ENCODE measurements around the gene IQCH. TPM values are rescaled to one million over a fixed set of nuclear protein-coding genes. Genes with fewer than 3 reads are reported as not detected.

Gene IQCH
- total RNA-seq (1 to 10 TPM in 8 of 10 donors, under 1 TPM in 2; 0.51 to 2.6 (median 1.3) TPM), polyA plus RNA-seq (under 1 TPM; 0.29 to 0.83 TPM)
- long read RNA-seq, donor 1, partial matches to known transcripts: 0 of 4 reads
- long read RNA-seq, donor 1, other reads (novel, unspliced or antisense): 4 of 4 reads
- long read RNA-seq, donor 2, partial matches to known transcripts: 0 of 6 reads
- long read RNA-seq, donor 2, other reads (novel, unspliced or antisense): 6 of 6 reads
- long read RNA-seq, donor 3, partial matches to known transcripts: 0 of 7 reads
- long read RNA-seq, donor 3, other reads (novel, unspliced or antisense): 6 of 7 reads

- peak; percentile 99 to 100 (median 100) for ATAC-seq
Observed at GRCh38 chr15:67254238-67255175, at the start of gene IQCH, which contains the start of gene AAGAB. TSS of gene IQCH (plus strand) at chr15:67254786. CDS start at chr15:67254897, 111 bp downstream. TSS of gene AAGAB (minus strand) at chr15:67254661. CDS start at chr15:67254631, 30 bp downstream.

GRCh38 chr15:67207555-67208207 is 46.9 kb upstream of the IQCH start:
- 96 to 99% methylated on average over 3 of the region's 3 CpGs for WGBS, 2 donors

More at GRCh38 chr15:67254238-67255175, at the start of gene IQCH, which contains the start of gene AAGAB:
- H3K27ac ChIP-seq: peak within 1 kb of the TSS in 9 of 10 donors; percentile 69 to 90 (median 84)
- H3K27me3 ChIP-seq: no peaks in the 10 kb centered on the region
- peak within 1 kb of the TSS; percentile 50 to 90 (median 75) for H3K4me3 ChIP-seq
- TF ChIP-seq CTCF (IDR thresholded peaks at IDR 0.05): peak in 4 of 9 donors; percentile 7 to 25 (median 14)
- H3K9me3 ChIP-seq: no peaks in the 10 kb centered on the region
- DNase-seq: peak; percentile 97 to 99
- H3K4me1 ChIP-seq: peaks cover 0 to 24% (median 14%) of the 10 kb centered on the region in 9 donors
- H3K36me3 ChIP-seq: no peaks in the 10 kb centered on the region
- 0% methylated on average over 73 to 76 of the region's 76 CpGs for WGBS, 2 donors
- intact Hi-C loops (cut with DNase I): loop anchor here in 6 of 10 donors (2.0 to 10.0 kb wide), 4 partner anchors 180 to 190 kb away; partner anchors contain the start of gene SMAD3 (in 4 of the 6)

GRCh38 chr15:67208396-67208795 is 46.2 kb upstream of the IQCH start:
- H3K9me3 ChIP-seq: no peaks in the 10 kb centered on the region
- ATAC-seq (no peak), DNase-seq (no peak)
- no peak for TF ChIP-seq CTCF (IDR thresholded peaks at IDR 0.05)
- no peaks in the 10 kb centered on the region for H3K27me3 ChIP-seq
- WGBS, 2 donors: 68 to 74% methylated on average over 2 of the region's 2 CpGs
- H3K4me1 ChIP-seq: peaks cover 0 to 2% (median 0%) of the 10 kb centered on the region in 9 donors
- H3K4me3 ChIP-seq: no peak overlapping the region
- H3K27ac ChIP-seq: no peak overlapping the region
- peaks cover 0 to 70% (median 10%) of the 10 kb centered on the region in 9 donors for H3K36me3 ChIP-seq
- intact Hi-C loops (cut with DNase I): no loop called here

More at GRCh38 chr15:67207555-67208207, 46.9 kb upstream of the IQCH start:
- no peak for ATAC-seq
- TF ChIP-seq CTCF (IDR thresholded peaks at IDR 0.05): no peak
- Histone ChIP-seq H3K9me3 (no peaks in the 10 kb centered on the region), H3K4me1 (peaks cover 0 to 7% (median 3%) of the 10 kb centered on the region in 9 donors), H3K36me3 (peaks cover 0 to 78% (median 10%) of the 10 kb centered on the region in 9 donors), H3K27ac (no peak overlapping the region), H3K4me3 (no peak overlapping the region), H3K27me3 (no peaks in the 10 kb centered on the region)
- intact Hi-C loops (cut with DNase I): no loop called here
- DNase-seq: no peak
